Measurements from ENCODE around the gene ZNF366.

The ZNF366 gene

DNA sequence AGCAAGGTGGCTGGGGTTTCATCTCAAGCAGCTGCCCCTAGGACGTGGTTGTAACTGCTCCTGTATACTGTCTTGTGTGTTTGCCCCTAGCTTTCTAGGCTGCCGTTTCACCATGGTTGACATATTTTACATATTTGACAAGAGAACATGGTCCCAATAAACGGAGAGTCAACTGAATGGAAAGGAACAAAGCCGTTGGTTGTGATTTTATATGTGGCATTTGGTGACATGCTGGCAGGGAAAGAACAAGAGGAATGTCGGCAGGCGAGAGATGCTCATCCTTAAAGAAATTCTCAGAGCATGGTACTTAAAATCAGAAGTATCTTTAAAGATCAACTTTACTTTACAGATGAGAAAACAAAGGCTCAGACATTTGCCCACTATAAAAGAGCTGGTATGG, 11.8 kb downstream of the ZNF366 start:
- DNase-seq (ENCODE audit: low spot score) = no peak
- FAIRE-seq = no peak

DNA sequence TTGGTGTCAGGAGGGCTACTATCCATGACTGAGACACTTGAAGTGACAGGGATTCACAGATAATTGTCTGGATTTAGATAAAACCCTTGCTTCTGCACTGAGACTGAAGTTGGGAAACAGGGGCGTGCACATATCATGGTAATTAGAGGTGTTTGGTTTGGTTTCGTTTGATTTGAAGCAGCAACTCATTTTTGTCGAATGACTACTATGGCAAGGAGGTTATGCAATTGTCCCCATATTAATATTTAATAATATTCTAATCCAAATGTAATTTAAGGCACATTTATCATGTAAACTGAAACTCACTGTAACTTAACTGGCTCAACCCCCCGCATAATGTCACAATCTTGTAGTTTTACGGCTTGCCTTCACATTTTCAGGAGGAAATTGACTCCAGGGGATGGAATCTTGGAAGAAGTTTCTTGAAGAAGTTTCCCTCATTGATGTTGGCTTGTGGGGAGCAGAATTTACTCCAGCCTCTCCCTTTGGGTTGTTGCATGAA, 12.5 kb downstream of the ZNF366 start:
- DNase-seq (ENCODE audit: low spot score) (no peak), FAIRE-seq (no peak)

DNA sequence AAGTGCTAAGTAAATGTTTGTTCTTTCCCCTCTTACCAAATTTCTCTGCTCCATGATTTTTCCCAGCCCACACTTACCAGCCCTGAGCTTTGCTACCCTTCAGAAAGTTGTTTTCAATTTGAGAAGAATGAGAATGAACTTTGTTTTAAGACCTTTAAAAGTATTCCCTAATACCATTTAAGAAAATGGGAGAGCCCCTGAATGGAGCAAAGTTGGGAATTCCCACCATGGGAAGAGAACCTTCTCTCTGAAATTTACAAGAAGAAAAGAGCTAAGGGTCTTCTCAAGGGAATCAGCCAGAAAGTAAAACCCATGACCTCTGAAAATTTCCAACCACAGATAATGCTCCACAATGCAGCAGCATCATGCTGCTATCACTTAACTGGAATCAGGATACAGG, 17.7 kb downstream of the ZNF366 start:
- no peak for FAIRE-seq
- DNase-seq (ENCODE audit: low spot score) = no peak

DNA sequence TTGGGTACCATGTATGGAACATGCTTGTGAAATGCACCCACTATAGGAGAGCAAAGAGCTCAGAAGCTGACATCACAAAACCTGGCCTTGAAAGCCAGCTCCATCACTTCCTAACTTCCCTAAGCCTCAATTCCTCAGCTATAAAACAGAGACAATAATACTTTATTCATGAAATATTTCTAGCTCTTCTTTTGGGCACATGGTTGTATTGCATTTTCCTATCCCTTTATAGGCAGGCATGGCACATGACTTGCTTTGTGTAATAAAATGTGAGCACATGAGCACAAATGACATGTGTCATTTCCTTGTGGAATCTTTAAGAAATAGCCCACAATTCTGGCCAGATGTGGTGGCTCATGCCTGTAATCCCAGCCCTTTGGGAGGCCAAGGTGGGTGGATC, 18.5 kb downstream of the ZNF366 start:
- FAIRE-seq (no peak), DNase-seq (ENCODE audit: low spot score) (no peak)

DNA sequence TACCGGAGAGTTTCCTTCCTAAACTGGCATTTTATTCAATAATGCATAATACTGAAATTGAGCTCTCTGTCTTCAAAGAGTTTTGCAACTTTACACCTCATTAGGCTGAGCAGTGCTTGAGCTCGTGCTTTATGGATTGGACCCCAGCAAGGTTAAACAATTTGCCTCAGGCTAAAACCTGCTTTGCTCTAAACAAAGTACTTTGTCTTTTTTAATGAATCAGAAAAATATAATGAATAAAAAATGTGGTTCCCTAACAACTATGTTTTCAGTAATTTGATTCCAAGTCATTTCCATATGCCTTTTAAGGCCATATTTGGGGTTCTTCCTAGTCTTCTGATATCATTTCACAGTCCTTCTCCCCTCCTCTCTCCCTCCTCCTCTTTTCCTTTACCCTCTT, 20.0 kb downstream of the ZNF366 start:
- DNase-seq (ENCODE audit: low spot score) (no peak), FAIRE-seq (no peak)

DNA sequence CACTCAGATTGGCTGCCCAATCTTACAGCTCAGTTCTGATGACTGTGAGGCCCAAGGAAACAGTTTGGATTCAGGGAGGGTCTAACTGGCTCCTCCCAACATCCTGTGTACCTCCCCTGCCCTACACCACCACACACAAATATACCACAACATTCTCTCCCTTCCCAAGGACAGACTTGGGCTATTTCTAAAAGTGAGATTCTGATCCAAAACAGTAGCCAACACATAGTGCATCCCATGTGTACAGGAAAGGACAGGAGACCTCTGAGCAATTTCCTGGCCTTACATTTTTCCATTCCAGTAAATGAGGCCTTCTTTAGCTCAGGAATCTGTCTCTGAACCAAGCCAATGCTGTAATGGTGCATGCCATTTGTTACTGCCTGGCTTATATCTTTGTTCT, 20.8 kb downstream of the ZNF366 start:
- FAIRE-seq (no peak), DNase-seq (ENCODE audit: low spot score) (no peak)

DNA sequence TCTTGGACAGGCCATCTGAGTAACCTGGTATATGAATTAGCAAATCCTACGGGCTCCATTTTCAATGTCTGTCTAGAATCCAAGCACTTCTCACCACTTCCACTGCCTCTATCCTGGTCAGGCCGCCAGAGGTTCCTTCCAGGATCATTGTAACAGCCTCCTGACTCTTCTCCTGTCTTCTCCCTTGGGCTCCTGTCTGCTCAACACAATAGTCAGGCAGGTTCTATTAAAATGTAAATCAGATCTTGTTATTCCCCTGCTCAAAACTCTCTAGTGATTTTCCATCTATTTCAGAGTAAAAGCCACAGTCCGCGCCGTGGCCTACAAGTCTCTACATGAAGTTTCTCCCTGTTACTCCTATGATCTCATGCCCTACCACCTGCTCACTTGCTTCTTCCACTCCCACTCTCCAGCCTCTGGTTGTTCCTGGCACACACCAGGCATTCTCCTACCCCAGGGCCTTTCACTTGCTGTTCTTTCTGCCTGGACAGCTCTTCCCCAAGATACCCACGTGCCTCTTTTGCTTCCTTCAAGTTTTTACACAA, 21.7 kb downstream of the ZNF366 start:
- DNase-seq (ENCODE audit: low spot score) (no peak), FAIRE-seq (no peak)

DNA sequence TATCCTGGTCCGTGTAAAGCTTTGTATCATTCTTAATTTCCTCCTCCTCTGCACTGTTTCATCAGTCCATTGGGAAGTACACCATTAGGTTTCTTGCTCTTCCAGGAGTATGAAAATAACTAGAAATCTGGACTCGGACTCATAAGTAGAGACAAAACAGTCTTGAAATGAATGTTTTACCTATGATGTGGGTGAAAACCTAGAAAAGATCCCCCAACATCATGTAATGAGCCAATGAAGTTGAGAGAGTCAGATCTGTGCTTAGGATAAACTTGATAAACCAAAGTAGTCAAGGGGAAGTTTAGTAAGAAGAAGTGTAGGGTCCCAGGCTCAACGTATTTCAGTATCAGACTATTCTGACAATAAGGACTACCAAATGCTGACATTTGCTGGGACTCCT, 25.2 kb downstream of the ZNF366 start:
- FAIRE-seq (no peak), DNase-seq (ENCODE audit: low spot score) (no peak)

DNA sequence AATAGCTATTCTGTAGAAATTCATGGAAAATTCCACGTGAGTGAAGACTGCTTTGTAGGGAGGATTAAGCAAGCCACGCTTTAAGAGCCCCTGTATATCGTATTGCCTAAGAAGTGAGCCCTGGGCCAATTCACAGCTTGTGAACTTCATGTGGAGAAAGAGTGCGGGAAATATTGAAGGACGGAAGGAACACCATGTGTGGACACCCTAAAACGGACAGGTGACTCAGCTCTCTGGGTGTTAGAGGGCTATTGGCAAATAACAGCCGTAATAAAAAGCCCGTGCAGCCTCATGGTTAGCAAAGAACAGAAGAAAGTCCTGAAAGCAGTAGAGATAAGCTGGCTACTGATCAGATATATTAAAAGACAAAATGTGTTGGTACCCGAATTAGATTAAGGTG, 26.4 kb downstream of the ZNF366 start:
- DNase-seq (ENCODE audit: low spot score) (no peak), FAIRE-seq (no peak)

DNA sequence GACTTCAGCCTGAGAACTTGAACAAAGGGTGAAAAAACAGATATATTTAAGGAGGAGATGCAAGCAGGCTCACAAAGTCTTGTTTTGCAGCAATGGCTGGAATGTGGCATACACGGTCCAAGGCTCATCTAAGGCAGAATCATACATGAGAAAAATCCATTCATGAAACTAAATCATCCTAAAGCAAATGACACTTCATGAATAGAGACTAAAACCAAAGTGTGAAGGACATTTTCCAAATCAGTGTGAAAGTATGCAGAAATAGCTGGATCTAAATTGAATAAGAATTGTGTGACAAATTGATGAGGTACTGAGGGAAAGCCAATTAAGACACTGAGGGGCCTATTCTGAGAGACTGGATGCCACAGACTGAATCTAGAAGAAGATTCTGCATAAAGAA, 27.3 kb downstream of the ZNF366 start:
- FAIRE-seq = no peak
- DNase-seq (ENCODE audit: low spot score) = no peak

DNA sequence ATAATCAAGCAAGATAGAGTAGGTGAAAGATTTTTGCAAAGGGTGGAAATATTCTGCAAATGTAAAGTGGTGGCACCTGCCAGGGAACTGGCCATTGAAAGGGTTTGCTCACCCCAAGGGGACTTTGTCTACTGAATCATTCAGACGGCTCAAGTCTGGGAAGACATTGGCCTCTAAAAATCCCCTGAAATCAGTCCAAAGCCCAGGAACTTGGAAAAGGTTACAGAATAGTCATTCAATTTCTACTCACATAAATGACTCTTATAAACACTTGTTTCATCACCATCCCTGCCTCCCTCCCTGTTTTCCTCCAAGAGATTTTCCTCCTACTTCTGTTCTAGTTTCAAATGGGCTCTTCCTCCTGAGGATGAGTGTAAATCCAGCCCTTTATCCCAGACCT, 28.5 kb downstream of the ZNF366 start:
- DNase-seq (ENCODE audit: low spot score) (no peak), FAIRE-seq (no peak)

DNA sequence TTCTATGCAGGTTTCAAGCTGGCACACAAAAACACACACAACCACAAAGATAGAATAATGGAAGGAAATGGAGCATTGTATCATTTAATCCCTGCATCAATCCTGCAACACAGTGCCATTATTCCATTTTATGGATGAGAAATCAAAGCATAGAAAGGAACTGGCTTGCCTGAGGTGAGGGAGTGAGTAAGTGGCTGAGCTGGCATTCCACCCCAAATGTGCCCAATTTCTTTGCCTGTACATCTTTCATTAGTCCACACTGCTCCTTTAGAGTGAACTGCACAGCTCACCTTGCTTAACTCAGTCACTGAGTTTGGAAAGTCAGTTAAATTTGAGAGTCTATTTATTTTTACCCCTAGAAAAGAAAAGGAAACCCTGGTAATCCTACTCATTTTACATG, 28.9 kb downstream of the ZNF366 start:
- DNase-seq (ENCODE audit: low spot score) (no peak), FAIRE-seq (no peak)

DNA sequence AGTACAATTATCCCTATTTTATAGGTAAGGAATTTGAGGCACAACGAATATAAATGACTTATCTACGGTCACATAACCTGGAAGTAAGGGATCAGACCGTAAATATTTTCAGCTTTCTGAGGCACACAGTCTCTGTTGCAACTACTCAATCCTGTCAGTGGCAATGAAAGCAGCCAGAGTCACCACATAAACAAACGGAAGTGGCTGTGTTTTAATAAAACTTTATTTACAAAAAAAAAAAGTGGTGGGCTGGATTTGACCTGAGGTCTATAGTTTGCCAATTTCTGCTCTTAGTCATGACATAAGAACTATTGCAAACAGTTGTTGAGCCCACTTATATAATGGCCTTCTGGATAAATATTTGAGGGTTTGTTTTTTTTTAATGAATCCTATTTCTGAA, 29.6 kb downstream of the ZNF366 start:
- no peak for FAIRE-seq
- DNase-seq (ENCODE audit: low spot score) = no peak

DNA sequence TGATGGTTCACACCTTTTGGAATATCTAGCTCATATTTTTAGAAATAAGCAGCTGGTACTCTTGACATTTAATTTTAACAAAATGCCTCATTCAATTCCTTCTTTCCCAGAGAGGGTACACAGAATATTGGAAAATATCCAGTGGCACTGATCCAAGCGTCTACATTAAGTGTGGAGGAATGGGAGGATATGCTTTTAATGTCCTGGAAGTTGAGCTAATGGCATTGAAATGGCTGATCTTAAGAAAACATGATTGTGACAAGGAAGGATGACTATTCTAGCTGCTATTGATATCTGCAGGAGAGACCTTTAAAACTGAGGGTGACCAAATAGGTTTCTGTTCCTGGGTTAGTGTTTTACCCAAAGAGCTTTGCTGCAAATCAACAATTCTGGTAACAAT, 30.0 kb downstream of the ZNF366 start:
- DNase-seq (ENCODE audit: low spot score) (no peak), FAIRE-seq (no peak)

DNA sequence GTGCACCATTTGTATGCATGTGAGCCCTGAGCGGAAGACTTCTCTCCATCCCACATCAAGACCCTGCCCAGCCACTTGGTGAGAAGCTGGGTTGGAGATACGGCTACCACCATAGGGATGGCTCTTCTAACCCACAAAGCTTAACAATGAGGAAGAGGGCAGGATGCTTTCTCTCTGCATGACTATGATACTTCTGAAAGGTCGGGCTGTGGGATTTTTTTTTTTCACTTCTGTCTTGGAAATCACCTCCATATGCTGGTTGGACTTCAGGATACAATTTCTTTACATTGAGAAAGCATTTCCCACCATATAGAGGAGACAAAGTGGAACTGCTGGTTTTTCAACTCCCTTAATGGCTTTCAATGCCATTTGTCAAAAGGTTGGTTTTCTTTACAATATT, 30.5 kb downstream of the ZNF366 start:
- DNase-seq (ENCODE audit: low spot score) = no peak
- no peak for FAIRE-seq

DNA sequence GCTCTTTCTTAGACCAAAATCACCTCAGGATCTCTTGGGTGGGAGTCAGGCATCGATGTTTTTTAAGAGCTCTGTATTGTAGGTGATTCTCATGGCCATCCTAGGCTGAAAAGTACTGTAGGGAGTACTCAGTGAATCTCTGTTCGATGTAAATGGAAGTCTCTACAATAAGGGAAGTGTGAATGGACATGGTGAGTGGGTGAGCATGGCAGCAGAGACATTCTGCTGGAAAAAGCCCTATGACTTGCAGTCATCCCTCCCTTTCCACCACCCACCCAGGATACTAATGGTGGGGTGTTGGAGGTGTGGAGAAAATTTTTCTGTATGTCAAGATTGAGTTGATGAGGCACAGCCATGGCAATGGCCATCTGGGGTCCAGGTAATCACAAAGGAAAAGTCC, 30.9 kb downstream of the ZNF366 start:
- DNase-seq (ENCODE audit: low spot score) (no peak), FAIRE-seq (no peak)

DNA sequence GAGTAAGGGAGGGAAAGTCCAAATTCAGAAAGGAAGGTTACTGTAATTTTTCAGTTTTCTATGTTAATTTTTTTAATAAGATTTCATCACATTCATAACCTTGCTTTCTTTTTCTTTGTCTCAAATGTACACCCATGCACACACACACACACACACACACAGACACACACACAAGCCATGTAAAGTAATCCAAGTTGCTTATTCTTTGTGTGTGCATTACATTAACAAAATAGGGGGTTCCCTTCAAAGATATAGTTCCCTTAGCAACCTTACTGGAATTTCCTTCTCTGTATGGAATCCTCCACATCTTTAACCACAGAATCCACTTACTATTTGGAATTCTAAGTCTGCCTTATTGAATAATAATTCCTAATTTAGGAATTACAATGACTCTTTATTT, 32.7 kb downstream of the ZNF366 start:
- no peak for FAIRE-seq
- no peak for DNase-seq (ENCODE audit: low spot score)

DNA sequence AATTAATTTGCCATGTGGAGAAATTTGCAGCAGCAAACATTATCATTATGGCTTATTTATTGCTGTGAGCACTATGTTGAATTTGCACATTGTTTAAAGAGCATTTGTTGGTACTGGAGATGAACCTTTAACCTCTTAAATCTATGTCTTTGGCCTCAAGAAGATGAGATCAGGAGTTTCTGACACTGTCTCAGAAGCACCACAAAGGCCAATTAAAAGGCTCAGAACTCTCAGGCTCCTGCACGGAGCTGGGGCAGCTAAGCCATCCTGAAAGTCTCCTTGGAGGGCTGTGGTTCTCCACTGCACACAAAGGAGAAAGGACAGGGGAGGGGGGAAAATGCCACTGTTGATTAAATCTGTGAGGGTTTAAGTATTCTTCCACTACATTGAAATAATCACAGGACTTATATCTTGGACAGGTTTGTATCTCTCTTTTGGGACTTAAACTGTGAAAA, 33.1 kb downstream of the ZNF366 start:
- DNase-seq (ENCODE audit: low spot score) = no peak
- no peak for FAIRE-seq

DNA sequence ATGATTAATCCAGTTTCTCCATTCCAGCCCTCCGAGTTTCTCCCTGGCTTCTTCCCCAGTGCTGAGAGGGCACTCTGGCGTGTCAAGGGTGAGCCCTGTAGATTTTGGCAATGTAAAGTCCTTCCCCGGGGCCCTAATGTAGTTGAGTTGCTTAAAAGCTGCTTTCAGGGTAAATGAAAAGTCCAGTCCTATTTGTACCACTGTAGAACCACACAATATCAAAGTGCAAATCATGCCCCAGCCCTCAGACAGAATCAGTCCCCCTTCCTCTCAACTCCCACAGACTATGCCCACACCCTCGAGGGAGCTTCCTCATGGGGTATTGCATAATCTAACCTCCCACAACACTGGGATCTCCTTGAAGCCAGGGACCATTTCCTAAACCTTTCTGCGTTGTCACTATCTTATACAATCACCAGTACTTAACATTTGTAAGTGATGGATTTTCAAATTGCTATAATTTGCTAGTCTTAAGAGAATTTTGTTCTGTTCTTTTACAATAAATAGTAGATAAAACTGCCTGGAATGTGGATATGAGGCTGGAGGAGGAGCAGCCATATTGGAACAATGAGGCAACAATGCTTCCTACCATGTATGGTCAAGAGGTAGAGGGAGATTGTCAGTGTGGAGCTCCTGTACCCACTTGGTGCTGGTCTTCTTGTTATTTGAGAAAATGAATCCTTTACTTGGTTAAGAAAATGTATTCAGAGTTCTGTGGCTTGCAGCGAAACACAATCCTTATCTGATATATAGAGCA, 34.4 kb downstream of the ZNF366 start:
- DNase-seq (ENCODE audit: low spot score) (no peak), FAIRE-seq (no peak)

DNA sequence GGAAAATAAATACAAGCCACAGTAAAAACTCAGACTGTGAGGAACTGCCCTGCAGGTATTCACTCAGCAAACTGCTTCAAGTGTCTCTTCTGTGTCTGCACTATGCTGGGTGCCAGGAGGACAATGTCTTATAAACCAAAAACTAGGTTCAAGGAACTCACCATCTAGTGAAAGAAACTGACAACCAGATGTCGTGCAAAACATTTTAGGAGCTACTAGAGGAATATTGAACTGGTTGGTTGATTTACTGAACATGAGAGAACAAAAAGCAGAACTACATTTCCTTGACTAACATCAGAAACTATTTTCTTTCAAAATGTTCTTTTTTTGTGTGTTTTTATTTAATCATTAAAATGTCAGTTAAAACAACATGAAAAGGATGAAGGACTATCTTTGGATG, 35.2 kb downstream of the ZNF366 start:
- FAIRE-seq (no peak), DNase-seq (ENCODE audit: low spot score) (no peak)

DNA sequence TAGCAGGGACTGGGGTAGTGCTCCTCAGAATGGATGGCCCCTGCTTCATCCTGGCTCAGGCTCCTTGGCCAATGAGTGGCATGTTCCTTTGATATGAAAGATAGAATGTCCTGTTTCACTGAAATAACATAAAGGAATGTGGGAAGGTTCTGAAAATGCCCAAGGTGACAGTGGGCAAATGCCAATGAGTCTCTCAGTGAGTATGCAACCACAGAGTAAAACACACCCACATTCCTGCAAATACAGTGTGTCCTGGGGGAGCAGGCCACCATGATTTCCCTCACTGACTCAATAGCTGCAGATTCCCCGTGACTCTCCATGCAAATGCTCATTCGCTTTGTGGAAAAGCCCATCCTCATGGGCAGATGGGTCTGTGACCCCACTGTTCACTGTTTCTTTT, 36.4 kb downstream of the ZNF366 start:
- FAIRE-seq = peak; percentile 21
- peak; percentile 73 for DNase-seq (ENCODE audit: low spot score)

DNA sequence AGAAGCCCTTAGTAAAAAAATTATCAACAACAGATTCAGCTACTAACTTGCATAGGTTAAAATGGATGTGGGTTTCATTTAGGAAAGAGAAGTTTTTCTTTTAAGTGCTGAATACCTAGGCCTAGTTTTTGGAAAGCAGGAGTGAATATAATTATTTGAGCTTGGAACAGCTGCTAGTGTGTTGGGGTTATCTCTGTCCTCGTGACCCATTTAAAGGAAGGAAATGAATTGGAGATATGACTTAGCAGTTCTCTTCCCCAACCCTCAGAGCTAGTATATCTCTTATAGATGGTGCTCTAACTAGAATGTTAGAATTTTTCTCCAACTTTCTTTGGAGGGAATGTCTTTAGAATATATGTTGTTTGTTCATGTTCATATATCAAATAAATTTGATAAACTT, 38.6 kb downstream of the ZNF366 start:
- DNase-seq (ENCODE audit: low spot score) (no peak), FAIRE-seq (no peak)

DNA sequence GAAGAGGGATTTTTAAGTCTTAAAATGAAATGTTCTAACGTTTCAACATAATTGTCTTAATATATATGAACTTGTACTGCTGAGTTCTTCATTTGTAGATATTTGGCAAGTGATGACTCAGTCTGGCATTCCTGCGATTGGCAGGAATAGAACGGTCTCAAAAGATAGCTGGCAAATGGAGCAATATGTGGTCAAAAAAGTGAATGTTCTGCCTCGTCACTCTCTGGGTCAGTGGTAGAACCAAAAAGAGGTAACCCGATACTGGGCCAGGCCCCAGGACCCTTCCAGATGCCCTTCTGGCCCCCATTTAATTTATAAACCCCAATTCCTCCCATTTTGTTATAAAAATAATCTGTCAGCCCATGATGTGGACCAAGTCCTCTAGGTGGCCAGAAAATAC, 39.2 kb downstream of the ZNF366 start:
- no peak for FAIRE-seq

More for the DNA sequence above, 39.2 kb downstream of the ZNF366 start:
- peak; percentile 15 for DNase-seq (ENCODE audit: low spot score)
